ENCODE data around the gene ITPR3. TPM values are rescaled to one million over a fixed set of nuclear protein-coding genes. Genes with fewer than 3 reads are reported as not detected.

Gene ITPR3
- total and polyA plus RNA-seq, 4 donors, result 0.49 to 2.8 (median 0.71) TPM

GRCh38 chr6:33705268-33705885 is 84.3 kb downstream of the ITPR3 start:
- Histone ChIP-seq H3K36me3 (ENCODE audit: control insufficient read depth in 4 of 4, insufficient read depth in 3 of 4, low read depth in 1 of 4, low read length in 3 of 4) (peaks cover under 1 to 8% (median 2%) of the 10 kb centered on the region in 4 donors), H3K4me1 (ENCODE audit: control insufficient read depth in 4 of 4, insufficient read depth in 4 of 4, low read length in 3 of 4) (peaks cover 0 to under 1% (median under 1%) of the 10 kb centered on the region in 4 donors), H3K9me3 (ENCODE audit: control insufficient read depth in 4 of 4, low read length in 3 of 4) (no peaks in the 10 kb centered on the region), H3K27ac (ENCODE audit: low read depth in 1 of 2, low read length in 2 of 2) (no peak overlapping the region), H3K4me3 (ENCODE audit: low read depth in 1 of 3, low read length in 3 of 3) (no peak overlapping the region), H3K27me3 (ENCODE audit: control insufficient read depth in 4 of 4, insufficient read depth in 4 of 4, low read length in 3 of 4) (no peaks in the 10 kb centered on the region), H3K9ac (ENCODE audit: low read depth in 1 of 2, low read length in 2 of 2) (no peak overlapping the region)
- DNase-seq (ENCODE audit: low spot score), result no peak
- 96% methylated on average over 9 of the region's 9 CpGs for WGBS
- TF ChIP-seq HNF4G (IDR thresholded peaks at IDR 0.05) (no peak), EGR1 (IDR thresholded peaks at IDR 0.05; ENCODE audit: low read depth in 2 of 2) (no peak), FOXA2 (IDR thresholded peaks at IDR 0.05) (no peak), RAD21 (IDR thresholded peaks at IDR 0.05) (no peak), CTCF (IDR thresholded peaks at IDR 0.05; ENCODE audit: low read depth, low read length, missing input control) (no peak), JUND (IDR thresholded peaks at IDR 0.05) (no peak), NR2F2 (IDR thresholded peaks at IDR 0.05) (no peak), REST (IDR thresholded peaks at IDR 0.05) (no peak), TAF1 (conservative IDR thresholded peaks at IDR 0.05) (no peak), ZBTB33 (IDR thresholded peaks at IDR 0.05) (no peak), RXRA (IDR thresholded peaks at IDR 0.05) (no peak), HNF4A (conservative IDR thresholded peaks at IDR 0.05) (no peak), YY1 (IDR thresholded peaks at IDR 0.05) (no peak), MAX (IDR thresholded peaks at IDR 0.05) (no peak), GABPA (IDR thresholded peaks at IDR 0.05 in 1 of 2, conservative IDR thresholded peaks at IDR 0.05 in 1 of 2) (no peak), ATF3 (IDR thresholded peaks at IDR 0.05) (no peak), SP1 (IDR thresholded peaks at IDR 0.05) (no peak)
